Kidney (tissue), 14 donors: Measurements from ENCODE around the gene ADARB2. TPM values are rescaled to one million over a fixed set of nuclear protein-coding genes. Genes with fewer than 3 reads are reported as not detected.
A peak's percentile ranks its signal among the peaks of the same experiment; 100 is the strongest.

Source experiments
- DNase-seq, 5 donors: peaks; one replicate each; pipeline ENCODE4 v3.0.0-alpha.2; 2013 to 2020
- FAIRE-seq: peaks from 2 replicates; lab custom pipeline; 2012; peaks lifted over from hg19 to GRCh38; lab: Jason Lieb, UNC
- H3K27ac ChIP-seq, 2 donors: one replicate each; pipeline ENCODE4 v1.7.0; 2013; ENCODE audit warnings: low read depth in 2 of 2, low read length in 2 of 2, inconsistent platforms in 1 of 2
- H3K27me3 ChIP-seq: one replicate; pipeline ENCODE4 v1.7.1; 2013; ENCODE audit warnings: low read length, inconsistent platforms; ENCODE audit not compliant: control insufficient read depth, insufficient read depth
- H3K36me3 ChIP-seq, 3 donors: one replicate each; pipeline versions ENCODE4 v1.7.0 to v1.7.1; 2013; ENCODE audit warnings: low read length in 3 of 3, control low read depth in 1 of 3, inconsistent platforms in 1 of 3; ENCODE audit not compliant: insufficient read depth in 3 of 3, control insufficient read depth in 2 of 3
- H3K4me1 ChIP-seq, 3 donors: one replicate each; pipeline versions ENCODE4 v1.7.0 to v1.7.1; 2013; ENCODE audit warnings: low read length in 3 of 3, inconsistent platforms in 1 of 3, low read depth in 1 of 3; ENCODE audit not compliant: control insufficient read depth in 2 of 3, insufficient read depth in 2 of 3
- H3K4me3 ChIP-seq, 3 donors: one replicate each; pipeline versions ENCODE4 v1.7.0 to v1.8.1; 2013; ENCODE audit warnings: low read length in 3 of 3, control low read depth in 1 of 3, inconsistent platforms in 1 of 3
- H3K9ac ChIP-seq, 3 donors: one replicate each; pipeline versions ENCODE4 v1.7.0 to v1.7.1; 2013; ENCODE audit warnings: low read length in 3 of 3, control low read depth in 1 of 3, inconsistent platforms in 1 of 3
- H3K9me3 ChIP-seq, 3 donors: one replicate each; pipeline versions ENCODE4 v1.7.0 to v1.7.1; 2013; ENCODE audit warnings: low read length in 3 of 3, control low read depth in 1 of 3, inconsistent platforms in 1 of 3; ENCODE audit not compliant: control insufficient read depth in 2 of 3, insufficient read depth in 1 of 3
- intact Hi-C: fragments of 100-400 bp; cut with DNase I; formaldehyde crosslinking; loops from one replicate; pipeline ENCODE4 v1.11.1; 2022
- polyA plus RNA-seq: library from polyadenylated mRNA; stranded (reverse); fragments of 350-450 nt; fragmentation: Illumina TruSeq; extraction: RNeasy Lipid Tissue Mini Kit (QIAGEN cat#74804); gene quantifications from one replicate; pipeline ENCODE4 v1.2.3, GENCODE V29; 2014; ENCODE audit warnings: low read depth, low replicate concordance; ENCODE audit not compliant: insufficient read depth
- total RNA-seq: library from RNA; stranded (reverse); fragmentation: NEBNext Ultra II Directional; extraction: Animal tissue kit (Norgen Biotek cat#: 25700); gene quantifications from one replicate; pipeline ENCODE4 v1.2.1, GENCODE V29; 2021
- TF ChIP-seq, protein P1 (sequence below): IDR thresholded peaks from 3 replicates; pipeline ENCODE4 v1.5.1; 2012; ENCODE audit warnings: mild to moderate bottlenecking, moderate library complexity, borderline replicate concordance; ENCODE audit not compliant: insufficient read depth; ENCODE audit errors: extremely low read depth
- donor health status: control.
- donor health status: control.
- donor health status: control.
- donor health status: control.
- donor health status: control.
- donor health status: DM: yes; HTN: yes; CAD: no.
- donor health status: Normal renal cell carcinoma (clear cell type).

The ADARB2 gene
- total and polyA plus RNA-seq, 2 donors from 2014 or later = 1.0 to 1.3 TPM

- Histone ChIP-seq H3K9me3 (peaks cover 0 to 2% (median 0%) of the 10 kb centered on the region in 3 donors), H3K9ac (no peak overlapping the region), H3K4me3 (no peak overlapping the region), H3K36me3 (no peaks in the 10 kb centered on the region), H3K4me1 (no peaks in the 10 kb centered on the region), H3K27ac (no peak overlapping the region), H3K27me3 (no peaks in the 10 kb centered on the region)
- TF ChIP-seq, protein P1, sequence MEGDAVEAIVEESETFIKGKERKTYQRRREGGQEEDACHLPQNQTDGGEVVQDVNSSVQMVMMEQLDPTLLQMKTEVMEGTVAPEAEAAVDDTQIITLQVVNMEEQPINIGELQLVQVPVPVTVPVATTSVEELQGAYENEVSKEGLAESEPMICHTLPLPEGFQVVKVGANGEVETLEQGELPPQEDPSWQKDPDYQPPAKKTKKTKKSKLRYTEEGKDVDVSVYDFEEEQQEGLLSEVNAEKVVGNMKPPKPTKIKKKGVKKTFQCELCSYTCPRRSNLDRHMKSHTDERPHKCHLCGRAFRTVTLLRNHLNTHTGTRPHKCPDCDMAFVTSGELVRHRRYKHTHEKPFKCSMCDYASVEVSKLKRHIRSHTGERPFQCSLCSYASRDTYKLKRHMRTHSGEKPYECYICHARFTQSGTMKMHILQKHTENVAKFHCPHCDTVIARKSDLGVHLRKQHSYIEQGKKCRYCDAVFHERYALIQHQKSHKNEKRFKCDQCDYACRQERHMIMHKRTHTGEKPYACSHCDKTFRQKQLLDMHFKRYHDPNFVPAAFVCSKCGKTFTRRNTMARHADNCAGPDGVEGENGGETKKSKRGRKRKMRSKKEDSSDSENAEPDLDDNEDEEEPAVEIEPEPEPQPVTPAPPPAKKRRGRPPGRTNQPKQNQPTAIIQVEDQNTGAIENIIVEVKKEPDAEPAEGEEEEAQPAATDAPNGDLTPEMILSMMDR = no peak
- FAIRE-seq (no peak), DNase-seq (peak in 1 of 5 donors; percentile 45)
- intact Hi-C loops = no loop called here
These were observed 141.6 kb downstream of the ADARB2 start for GRCh38 chr10:1595726-1596125.

DNA sequence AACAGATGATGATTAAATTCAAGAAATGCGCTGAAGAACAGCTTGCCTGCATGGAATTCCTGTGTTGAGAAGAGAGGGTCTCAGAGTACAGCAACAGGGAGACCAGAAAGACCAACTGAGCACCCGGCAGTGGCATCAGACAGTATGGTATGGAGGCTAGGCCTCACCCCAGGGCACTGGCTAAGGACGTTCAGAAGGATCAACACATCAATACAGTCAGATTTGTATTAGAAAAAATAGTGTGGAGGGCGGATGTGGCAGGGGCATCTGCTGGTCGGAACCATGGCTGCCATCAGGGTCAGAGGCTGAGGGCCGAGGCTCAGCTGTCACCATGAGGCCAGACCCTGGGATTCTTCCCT is 142.1 kb downstream of the ADARB2 start:
- peaks cover 0 to 2% (median 0%) of the 10 kb centered on the region in 3 donors for H3K9me3 ChIP-seq
- no peak overlapping the region for H3K4me3 ChIP-seq
- intact Hi-C loops = no loop called here
- no peaks in the 10 kb centered on the region for H3K27me3 ChIP-seq
- H3K4me1 ChIP-seq = no peaks in the 10 kb centered on the region
- no peaks in the 10 kb centered on the region for H3K36me3 ChIP-seq
- H3K27ac ChIP-seq = no peak overlapping the region
- FAIRE-seq = no peak
- H3K9ac ChIP-seq = no peak overlapping the region
- TF ChIP-seq, protein P1 = no peak
- DNase-seq = peak in 2 of 5 donors; percentile 16 to 56

DNA sequence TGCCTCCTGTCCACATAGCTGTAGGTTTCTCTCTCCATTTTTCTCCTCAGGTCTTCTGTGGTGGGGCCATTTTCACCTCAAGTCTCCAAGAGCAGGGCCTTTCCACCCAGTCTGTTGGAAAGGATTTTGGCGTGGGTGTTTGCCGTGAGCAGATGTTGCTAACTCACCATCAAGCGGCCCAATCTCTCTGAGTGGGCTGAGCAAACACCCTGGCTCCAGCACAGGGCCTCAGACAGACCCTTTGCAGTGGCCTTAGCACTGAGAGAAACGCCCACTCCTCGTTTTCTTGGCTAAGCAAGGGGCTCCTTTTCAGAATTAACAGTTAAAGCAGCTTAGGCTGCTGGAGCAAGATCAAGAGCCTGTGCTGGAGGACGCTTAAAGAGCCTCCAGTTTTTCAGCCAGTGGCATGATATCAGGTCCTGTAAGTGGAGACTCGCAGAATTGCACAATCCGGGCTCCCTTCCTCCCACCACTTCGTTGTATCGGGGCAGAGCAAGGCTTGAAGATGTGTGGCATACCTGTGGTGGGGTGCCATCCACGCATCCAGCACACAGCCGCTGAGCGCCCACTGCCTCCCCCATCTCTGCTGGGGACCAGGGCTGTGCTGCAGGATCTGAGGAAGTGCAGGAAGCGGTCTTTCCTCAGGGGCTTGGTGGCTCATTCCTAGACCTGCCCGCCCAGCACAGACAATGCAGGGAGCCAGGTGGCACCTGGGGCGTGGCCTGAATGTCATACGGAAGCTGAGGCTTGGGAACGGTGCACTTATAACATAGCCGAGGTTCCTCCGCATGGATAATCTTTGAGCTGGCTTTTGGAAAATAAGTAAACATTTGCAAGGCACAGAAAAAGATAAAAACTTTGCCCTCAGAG is 142.7 kb downstream of the ADARB2 start:
- no peak overlapping the region for H3K9ac ChIP-seq
- DNase-seq = peak in 2 of 5 donors; percentile 13 to 23
- intact Hi-C loops = no loop called here
- no peaks in the 10 kb centered on the region for H3K27me3 ChIP-seq
- no peak overlapping the region for H3K4me3 ChIP-seq
- peaks cover 0 to 2% (median 0%) of the 10 kb centered on the region in 3 donors for H3K9me3 ChIP-seq
- H3K27ac ChIP-seq = no peak overlapping the region
- H3K36me3 ChIP-seq = no peaks in the 10 kb centered on the region
- no peaks in the 10 kb centered on the region for H3K4me1 ChIP-seq
- FAIRE-seq = no peak
- TF ChIP-seq, protein P1 = no peak
